Activated naive CD4-positive, alpha-beta T cell treated with anti-CD3 and anti-CD28 coated beads, Interleukin-2, amount 50 U/mL, for 72 hours (primary cell): Measurements from ENCODE around the gene SERTAD3. TPM values are rescaled to one million over a fixed set of nuclear protein-coding genes. Genes with fewer than 3 reads are reported as not detected.
"Not testable (repeated sequence)": the region's sequence is repeated elsewhere in the genome, so short reads cannot be mapped to it uniquely, and the experiment has no call there.

ENCODE experiments used
- ATAC-seq, 2 donors: fragments of 150-1000 bp; cut with Tn5 transposase; 2 replicates each; pipeline ENCODE4 v1.10.0; 2021; ENCODE audit warnings: mild to moderate bottlenecking in 2 of 2, moderate library complexity in 2 of 2
- DNase-seq, 2 donors: peaks; one replicate each; pipeline ENCODE4 v3.0.0; 2021 to 2022; ENCODE audit warnings: low spot score in 2 of 2
- H3K27ac Mint-ChIP-seq, 2 donors: one replicate each; pipeline ENCODE4 v1.8.0; 2022; ENCODE audit warnings: mild to moderate bottlenecking in 2 of 2, mixed read lengths in 2 of 2
- H3K36me3 Mint-ChIP-seq, 2 donors: one replicate each; pipeline ENCODE4 v1.8.0; 2022; ENCODE audit warnings: mixed read lengths in 2 of 2
- H3K9me3 Mint-ChIP-seq, 2 donors: one replicate each; pipeline ENCODE4 v1.8.0; 2022; ENCODE audit warnings: mixed read lengths in 2 of 2
- total RNA-seq, 2 donors: library from RNA; stranded (reverse); gene quantifications; one replicate each; pipeline ENCODE4 v1.2.3, GENCODE V29; 2022

Gene SERTAD3
- total RNA-seq = 10 to 100 TPM; 14.3 to 23.4 TPM

DNA sequence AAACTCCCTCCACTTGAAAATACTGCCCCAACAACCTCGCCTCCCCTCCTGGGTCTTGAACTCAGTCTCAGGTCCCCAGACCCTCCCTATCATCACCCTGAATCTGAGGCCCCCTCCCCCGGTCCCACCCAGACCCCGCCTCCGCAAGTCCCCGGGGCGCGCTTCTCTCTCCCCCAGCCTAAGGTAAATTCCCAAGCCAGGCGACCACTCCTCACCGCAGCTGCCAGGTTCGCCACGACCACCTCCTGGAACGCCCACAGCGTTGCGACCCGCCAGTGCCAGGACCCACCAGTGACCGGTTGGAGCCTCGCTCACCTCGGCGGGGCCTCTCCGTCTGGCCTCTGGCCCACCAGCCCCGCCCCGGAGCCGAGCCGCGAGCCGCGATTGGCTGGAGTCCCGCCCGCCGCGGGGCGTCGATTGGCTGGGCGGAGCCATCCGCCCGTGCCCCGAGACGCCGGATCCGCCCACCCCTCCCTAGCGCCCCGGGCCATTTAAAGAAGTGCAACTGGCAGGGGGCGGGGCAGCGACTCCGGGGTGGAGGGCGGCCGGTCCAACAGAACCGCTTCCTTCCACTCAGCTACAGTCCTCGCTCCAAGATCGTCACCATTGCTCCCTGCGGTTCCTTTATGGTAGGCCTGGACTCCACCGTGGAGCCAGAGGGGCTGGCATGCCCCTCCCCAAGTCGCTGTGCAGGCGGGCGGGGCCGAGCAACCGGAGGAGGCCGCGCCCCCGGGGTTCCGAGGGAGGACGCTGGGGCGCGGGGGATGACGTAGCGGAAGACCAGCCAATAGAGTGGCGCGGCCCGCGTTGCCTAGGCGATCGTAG lies at the start of gene SERTAD3:
Gene SERTAD3 (minus strand): TSS at position 336 of the 825 bp plus-strand sequence. CDS start 2,255 bp downstream, outside the sequence.
- Mint-ChIP-seq H3K27ac (peak within 1 kb of the TSS; percentile 89 to 98), H3K9me3 (no peaks in the 10 kb centered on the region), H3K36me3 (peaks cover 12 to 15% of the 10 kb centered on the region in 2 donors)
- DNase-seq = peak; percentile 97 to 98
- ATAC-seq = peak; percentile 78 to 82

GRCh38 chr19:40493778-40494177 lies 49.6 kb upstream of the SERTAD3 start:
- ATAC-seq (no peak), DNase-seq (no peak)
- Mint-ChIP-seq H3K9me3 (no peaks in the 10 kb centered on the region), H3K36me3 (no peaks in the 10 kb centered on the region), H3K27ac (peak overlapping the region in 1 of 2 donors; percentile 10)

- Mint-ChIP-seq H3K36me3 (no peaks in the 10 kb centered on the region), H3K27ac (no peak overlapping the region), H3K9me3 (no peaks in the 10 kb centered on the region)
- no peak for ATAC-seq
- no peak for DNase-seq
Observed at GRCh38 chr19:40492274-40492673, 48.1 kb upstream of the SERTAD3 start.

- H3K27ac Mint-ChIP-seq = no peak overlapping the region
- H3K9me3 Mint-ChIP-seq = no peaks in the 10 kb centered on the region
- no peak for ATAC-seq
- H3K36me3 Mint-ChIP-seq = no peaks in the 10 kb centered on the region
- DNase-seq = no peak
Observed at GRCh38 chr19:40489882-40490230, 45.7 kb upstream of the SERTAD3 start.

DNA sequence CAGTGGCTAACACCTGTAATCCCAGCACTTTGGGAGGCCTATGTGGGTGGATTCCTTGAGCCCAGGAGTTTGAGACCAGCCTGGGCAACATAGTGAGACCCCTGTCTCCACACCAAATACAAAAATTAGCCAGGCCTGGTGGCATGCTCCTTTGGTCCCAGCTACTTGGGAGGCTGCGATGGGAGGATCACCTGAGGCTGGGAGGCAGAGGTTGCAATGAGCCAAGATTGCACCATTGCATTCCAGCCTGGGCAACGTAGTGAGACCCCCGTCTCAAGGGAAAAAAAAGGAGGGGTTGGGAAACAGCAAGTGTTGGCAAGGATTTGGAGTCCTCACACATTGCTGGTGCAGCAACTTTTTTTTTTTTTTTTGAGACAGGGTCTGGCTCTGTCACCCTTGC lies 41.9 kb upstream of the SERTAD3 start:
- H3K9me3 Mint-ChIP-seq = no peaks in the 10 kb centered on the region
- no peak overlapping the region for H3K27ac Mint-ChIP-seq
- H3K36me3 Mint-ChIP-seq = no peaks in the 10 kb centered on the region
- no peak for ATAC-seq
- no peak for DNase-seq

DNA sequence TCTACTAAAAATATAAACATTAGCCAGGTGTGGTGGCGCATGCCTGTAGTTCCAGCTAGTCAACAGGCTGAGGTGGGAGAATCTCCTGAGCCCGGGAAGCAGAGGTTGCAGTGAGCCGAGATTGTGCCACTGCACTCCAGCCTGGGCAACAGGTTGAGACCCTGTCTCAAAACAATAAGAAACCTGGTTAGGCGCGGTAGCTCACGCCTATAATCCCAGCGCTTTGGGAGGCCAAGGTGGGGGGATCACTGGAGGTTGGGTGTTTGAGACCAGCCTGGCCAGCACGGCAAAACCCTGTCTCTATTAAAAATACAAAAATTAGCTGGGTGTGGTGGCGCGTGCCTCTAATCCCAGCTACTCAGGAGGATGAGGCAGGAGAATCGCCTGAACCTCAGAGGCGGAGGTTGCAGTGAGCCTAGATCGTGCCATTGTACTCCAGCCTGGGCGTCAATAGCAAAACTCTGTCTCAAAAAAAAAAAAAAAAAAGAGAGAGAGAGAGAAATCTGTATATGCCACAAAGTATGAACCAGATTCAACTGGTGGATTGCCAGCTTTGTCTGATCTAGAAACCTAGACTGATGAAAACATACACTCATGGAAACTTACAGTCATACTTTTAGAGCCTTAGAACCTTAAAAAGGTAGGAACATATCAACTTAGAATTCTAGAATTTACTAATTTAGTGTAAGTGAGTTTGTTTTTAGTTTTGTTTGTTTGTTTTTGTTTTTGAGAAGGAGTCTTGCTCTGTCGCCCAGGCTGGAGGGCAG lies 31.9 kb upstream of the SERTAD3 start:
- peak; percentile 43 to 96 for ATAC-seq
- not testable (repeated sequence) for DNase-seq, H3K36me3 Mint-ChIP-seq, H3K9me3 Mint-ChIP-seq
- H3K27ac Mint-ChIP-seq = peak overlapping the region in 1 of 2 donors; percentile 14

GRCh38 chr19:40474737-40475136 lies 30.6 kb upstream of the SERTAD3 start:
- Mint-ChIP-seq H3K9me3 (no peaks in the 10 kb centered on the region), H3K36me3 (no peaks in the 10 kb centered on the region), H3K27ac (no peak overlapping the region)
- DNase-seq = no peak
- ATAC-seq = no peak

DNA sequence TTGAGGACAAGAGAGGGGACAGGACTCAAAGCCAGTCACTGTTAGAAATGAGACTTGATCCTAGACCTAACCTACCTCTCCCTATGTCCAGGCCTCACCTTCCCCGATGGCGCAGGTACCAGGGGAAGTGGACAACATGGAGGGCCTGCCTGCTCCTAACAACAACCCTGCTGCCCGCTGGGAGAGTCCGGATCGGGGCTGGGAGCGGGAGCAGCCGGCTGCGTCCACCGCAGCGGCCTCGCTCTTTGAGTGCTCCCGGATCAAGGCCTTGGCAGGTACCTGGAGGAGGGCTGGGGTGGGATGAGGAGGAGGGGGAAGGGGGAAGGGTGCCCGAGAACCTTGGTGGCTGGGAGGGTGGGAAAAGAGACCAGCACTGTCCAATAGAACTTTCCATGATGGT lies 28.4 kb upstream of the SERTAD3 start:
- Mint-ChIP-seq H3K36me3 (no peaks in the 10 kb centered on the region), H3K27ac (no peak overlapping the region), H3K9me3 (no peaks in the 10 kb centered on the region)
- DNase-seq (no peak), ATAC-seq (no peak)

- Mint-ChIP-seq H3K36me3 (peaks cover 7% of the 10 kb centered on the region in 2 donors), H3K9me3 (no peaks in the 10 kb centered on the region), H3K27ac (no peak overlapping the region)
- ATAC-seq = no peak
- DNase-seq = no peak
Observed at GRCh38 chr19:40471111-40471510, 27.0 kb upstream of the SERTAD3 start.

- H3K9me3 Mint-ChIP-seq = no peaks in the 10 kb centered on the region
- peaks cover 7 to 8% of the 10 kb centered on the region in 2 donors for H3K36me3 Mint-ChIP-seq
- H3K27ac Mint-ChIP-seq = no peak overlapping the region
- ATAC-seq = no peak
- no peak for DNase-seq
Observed at GRCh38 chr19:40469011-40469410, 24.9 kb upstream of the SERTAD3 start.

GRCh38 chr19:40466985-40467734 lies 23.0 kb upstream of the SERTAD3 start, which contains the start of gene SPTBN4:
Gene SPTBN4 (plus strand): TSS chr19:40467001. CDS start chr19:40472622, 5,621 bp downstream.
- DNase-seq = peak; percentile 21 to 57
- peaks cover 7 to 8% of the 10 kb centered on the region in 2 donors for H3K36me3 Mint-ChIP-seq

GRCh38 chr19:40466219-40466984 lies 22.3 kb upstream of the SERTAD3 start:
- peak; percentile 35 to 61 for DNase-seq
- ATAC-seq = peak; percentile 70 to 85
- H3K9me3 Mint-ChIP-seq = no peaks in the 10 kb centered on the region

More at GRCh38 chr19:40466985-40467734, 23.0 kb upstream of the SERTAD3 start, which contains the start of gene SPTBN4:
- no peak for ATAC-seq
- H3K9me3 Mint-ChIP-seq = no peaks in the 10 kb centered on the region
- peak within 1 kb of the TSS; percentile 87 to 90 for H3K27ac Mint-ChIP-seq

DNA sequence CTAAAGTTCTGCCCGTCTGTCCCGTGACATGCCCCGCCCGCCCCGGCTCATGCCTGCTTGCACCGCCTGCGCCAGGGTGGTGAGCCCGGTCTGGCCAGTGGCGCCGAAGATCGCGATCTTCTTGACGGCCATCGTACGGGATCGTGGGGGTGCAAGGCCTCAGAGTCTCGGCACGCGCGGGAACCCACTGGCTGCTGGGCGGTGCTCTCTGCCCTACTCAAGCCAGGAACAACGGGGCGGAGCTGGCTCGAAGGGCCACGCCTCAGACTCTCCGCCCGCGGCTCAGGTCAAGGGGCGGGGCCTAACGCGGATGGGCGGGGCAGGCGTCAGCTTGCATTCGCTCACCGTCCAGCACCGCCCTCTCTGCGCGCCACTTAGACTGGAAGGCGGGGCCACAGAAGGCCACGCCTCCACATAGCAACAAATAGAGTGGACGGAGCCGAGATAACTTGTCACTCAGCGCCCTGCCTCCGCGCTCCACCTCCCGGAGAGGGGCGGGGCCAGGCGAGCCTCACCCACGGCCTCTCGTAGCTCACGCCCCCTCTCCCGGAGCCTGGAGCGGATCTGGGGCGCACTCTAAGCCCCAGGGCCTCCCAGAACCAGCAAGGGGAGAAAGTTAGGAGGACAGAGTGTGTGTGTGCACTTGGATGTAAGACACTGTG lies 21.6 kb upstream of the SERTAD3 start, which contains the start of gene BLVRB:
Gene BLVRB (minus strand): TSS at position 189 of the 662 bp plus-strand sequence. CDS start 57 bp downstream, at position 132.
- H3K27ac Mint-ChIP-seq = peak within 1 kb of the TSS; percentile 87 to 90
- peaks cover 7 to 8% of the 10 kb centered on the region in 2 donors for H3K36me3 Mint-ChIP-seq
- peak; percentile 75 to 88 for ATAC-seq
- peak; percentile 99 to 100 for DNase-seq
- H3K9me3 Mint-ChIP-seq = no peaks in the 10 kb centered on the region

More at GRCh38 chr19:40466219-40466984, 22.3 kb upstream of the SERTAD3 start:
- peak overlapping the region; percentile 87 to 90 for H3K27ac Mint-ChIP-seq
- peaks cover 7 to 8% of the 10 kb centered on the region in 2 donors for H3K36me3 Mint-ChIP-seq

- H3K36me3 Mint-ChIP-seq = peaks cover 7 to 8% of the 10 kb centered on the region in 2 donors
- ATAC-seq = peak in 1 of 2 donors; percentile 30
- DNase-seq = no peak
- peak overlapping the region; percentile 68 to 90 for H3K27ac Mint-ChIP-seq
- H3K9me3 Mint-ChIP-seq = no peaks in the 10 kb centered on the region
Observed at GRCh38 chr19:40465025-40465556, 21.0 kb upstream of the SERTAD3 start.
